SK-N-SH (cell line): ENCODE measurements around the gene PYGB.
"Not testable (repeated sequence)": the region's sequence is repeated elsewhere in the genome, so short reads cannot be mapped to it uniquely, and the experiment has no call there.

Experiments
- CHD2 ChIP-seq: fragments of 150-350 bp; IDR thresholded peaks from 2 replicates; pipeline ENCODE4 v1.6.1; 2018; ENCODE audit warnings: low read length; ENCODE audit not compliant: partially characterized antibody
- FOXM1 ChIP-seq: IDR thresholded peaks from 2 replicates; pipeline ENCODE4 v1.4.0; 2012; ENCODE audit warnings: low read depth, mild to moderate bottlenecking
- TAF1 ChIP-seq: IDR thresholded peaks from 2 replicates; pipeline ENCODE4 v1.6.1; 2012; ENCODE audit warnings: low read depth, mild to moderate bottlenecking, low read length, moderate library complexity, borderline replicate concordance
- TF ChIP-seq, protein P1 (sequence below): IDR thresholded peaks from 2 replicates; pipeline ENCODE4 v1.4.0; 2012; ENCODE audit warnings: low read depth
- TF ChIP-seq, protein P2 (sequence below): fragments of 200-600 bp; sonication (generic); IDR thresholded peaks from 2 replicates; pipeline ENCODE4 v1.6.1; 2017; ENCODE audit warnings: antibody characterized with exemption, mild to moderate bottlenecking, moderate library complexity

DNA sequence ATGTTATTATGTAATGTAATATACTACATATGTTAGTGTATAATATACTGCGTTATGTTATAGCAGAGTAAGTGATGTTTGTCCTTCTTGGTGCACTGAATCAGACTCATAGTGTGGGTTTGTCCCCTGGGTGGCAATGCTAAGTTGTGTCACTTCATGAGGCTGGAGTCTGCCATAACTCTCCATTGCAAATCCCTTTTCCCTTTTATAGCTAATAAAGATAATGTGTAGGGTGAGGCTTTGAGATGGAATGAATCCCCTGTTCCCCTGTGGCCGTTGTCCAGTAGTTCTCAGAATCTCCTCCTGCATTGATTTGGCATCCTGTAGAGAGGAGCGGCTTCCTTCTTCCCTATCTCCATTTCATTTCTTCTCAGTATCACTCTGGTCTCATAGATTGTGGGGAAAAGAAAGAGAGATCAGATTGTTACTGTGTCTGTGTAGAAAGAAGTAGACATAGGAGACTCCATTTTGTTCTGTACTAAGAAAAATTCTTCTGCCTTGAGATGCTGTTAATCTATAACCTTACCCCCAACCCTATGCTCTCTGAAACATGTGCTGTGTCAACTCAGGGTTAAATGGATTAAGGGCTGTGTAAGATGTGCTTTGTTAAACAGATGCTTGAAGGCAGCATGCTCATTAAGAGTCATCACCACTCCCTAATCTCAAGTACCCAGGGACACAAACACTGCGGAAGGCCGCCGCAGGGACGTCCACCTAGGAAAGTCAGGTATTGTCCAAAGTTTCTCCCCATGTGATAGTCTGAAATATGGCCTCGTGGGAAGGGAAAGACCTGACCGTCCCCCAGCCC lies 6.8 kb upstream of the PYGB start:
- TF ChIP-seq, protein P1, sequence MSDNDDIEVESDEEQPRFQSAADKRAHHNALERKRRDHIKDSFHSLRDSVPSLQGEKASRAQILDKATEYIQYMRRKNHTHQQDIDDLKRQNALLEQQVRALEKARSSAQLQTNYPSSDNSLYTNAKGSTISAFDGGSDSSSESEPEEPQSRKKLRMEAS, result not testable (repeated sequence)
- TF ChIP-seq, protein P2, sequence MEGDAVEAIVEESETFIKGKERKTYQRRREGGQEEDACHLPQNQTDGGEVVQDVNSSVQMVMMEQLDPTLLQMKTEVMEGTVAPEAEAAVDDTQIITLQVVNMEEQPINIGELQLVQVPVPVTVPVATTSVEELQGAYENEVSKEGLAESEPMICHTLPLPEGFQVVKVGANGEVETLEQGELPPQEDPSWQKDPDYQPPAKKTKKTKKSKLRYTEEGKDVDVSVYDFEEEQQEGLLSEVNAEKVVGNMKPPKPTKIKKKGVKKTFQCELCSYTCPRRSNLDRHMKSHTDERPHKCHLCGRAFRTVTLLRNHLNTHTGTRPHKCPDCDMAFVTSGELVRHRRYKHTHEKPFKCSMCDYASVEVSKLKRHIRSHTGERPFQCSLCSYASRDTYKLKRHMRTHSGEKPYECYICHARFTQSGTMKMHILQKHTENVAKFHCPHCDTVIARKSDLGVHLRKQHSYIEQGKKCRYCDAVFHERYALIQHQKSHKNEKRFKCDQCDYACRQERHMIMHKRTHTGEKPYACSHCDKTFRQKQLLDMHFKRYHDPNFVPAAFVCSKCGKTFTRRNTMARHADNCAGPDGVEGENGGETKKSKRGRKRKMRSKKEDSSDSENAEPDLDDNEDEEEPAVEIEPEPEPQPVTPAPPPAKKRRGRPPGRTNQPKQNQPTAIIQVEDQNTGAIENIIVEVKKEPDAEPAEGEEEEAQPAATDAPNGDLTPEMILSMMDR, result not testable (repeated sequence)
- not testable (repeated sequence) for TF ChIP-seq CHD2, TAF1, FOXM1
